GM19193 (cell line): ENCODE measurements around the gene TPST2.

ENCODE experiments used
- POLR2A ChIP-seq: IDR thresholded peaks from 4 replicates; pipeline ENCODE4 v1.6.1; 2011; ENCODE audit not compliant: insufficient read depth, insufficient read length; ENCODE audit errors: extremely low read depth

TPST2 gene

DNA sequence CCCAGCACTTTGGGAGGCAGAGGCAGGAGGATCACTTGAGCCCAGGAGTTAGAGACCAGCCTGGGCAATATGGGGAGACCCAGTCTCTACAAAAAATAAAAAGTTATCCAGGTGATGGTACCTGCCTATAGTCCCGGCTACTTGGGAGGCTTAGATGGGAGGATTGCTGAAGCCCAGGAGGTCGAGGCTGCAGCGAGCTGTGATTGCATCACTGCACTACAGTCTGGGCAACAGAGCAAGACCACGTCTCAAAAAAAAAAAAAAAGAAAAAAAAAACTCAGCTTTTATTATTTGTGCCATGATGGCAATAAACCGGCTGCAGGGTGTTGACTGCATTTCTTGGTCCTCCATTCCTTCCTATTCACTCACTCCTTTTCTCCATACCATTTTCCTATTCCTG, 44.1 kb downstream of the TPST2 start:
- TF ChIP-seq POLR2A = no peak

DNA sequence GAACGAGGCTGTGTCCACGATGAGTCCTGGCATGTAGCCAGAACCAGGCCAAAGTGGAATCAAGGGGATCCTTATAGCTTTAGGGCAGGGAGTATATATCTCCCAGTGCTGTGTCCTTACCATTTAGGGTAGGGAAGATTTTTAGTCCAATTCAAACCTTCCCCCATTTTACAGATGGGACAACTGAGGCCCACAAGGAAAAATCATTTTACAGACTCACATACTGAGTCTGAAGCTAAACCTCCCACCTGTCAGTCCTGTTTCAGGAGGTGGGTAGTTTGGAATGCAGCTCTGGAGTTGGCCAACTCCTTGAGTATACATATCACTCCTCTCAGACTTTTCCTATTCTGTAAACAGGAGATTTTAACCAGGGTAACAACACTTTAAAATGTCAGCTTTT, 44.5 kb downstream of the TPST2 start:
- TF ChIP-seq POLR2A = no peak

DNA sequence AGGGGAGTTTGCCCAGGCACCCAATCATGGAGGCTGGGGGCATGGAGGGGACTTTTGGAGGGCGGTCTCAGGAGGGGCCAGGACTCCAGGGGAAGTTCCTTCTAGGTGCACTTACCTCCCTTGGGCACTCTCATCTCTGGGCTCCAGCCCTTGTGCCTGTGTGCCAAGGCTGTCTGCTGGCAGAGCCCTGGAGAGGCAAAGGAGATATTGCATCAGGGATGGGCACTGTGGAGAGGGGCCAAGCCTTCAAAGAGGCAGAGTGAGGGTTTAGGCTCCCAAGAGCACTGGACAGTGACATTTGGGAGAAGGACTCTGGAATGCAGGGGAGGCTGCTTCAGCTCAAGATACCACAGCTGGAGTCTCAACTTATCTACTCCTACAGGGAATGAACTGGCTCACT, 45.4 kb downstream of the TPST2 start:
- no peak for TF ChIP-seq POLR2A

DNA sequence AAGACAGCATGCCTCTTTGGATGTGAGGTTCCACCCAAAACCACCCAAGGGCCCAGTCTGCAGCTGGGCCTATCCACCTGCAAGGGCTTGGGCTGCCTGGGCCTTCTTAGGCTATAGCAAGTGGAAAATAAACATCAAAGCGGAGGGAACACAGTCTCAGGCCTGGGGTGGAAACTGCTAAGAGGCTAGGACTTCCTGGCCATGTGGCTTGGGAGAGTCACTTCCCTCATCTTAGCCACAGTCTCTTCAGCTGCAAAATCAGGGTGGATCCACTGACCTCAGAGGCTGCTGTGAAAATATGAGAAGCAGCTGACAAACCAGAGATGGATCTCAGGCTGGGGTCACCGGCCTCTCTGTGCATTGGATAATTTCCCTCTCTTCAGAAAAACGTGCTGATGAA, 47.1 kb downstream of the TPST2 start:
- TF ChIP-seq POLR2A = no peak

DNA sequence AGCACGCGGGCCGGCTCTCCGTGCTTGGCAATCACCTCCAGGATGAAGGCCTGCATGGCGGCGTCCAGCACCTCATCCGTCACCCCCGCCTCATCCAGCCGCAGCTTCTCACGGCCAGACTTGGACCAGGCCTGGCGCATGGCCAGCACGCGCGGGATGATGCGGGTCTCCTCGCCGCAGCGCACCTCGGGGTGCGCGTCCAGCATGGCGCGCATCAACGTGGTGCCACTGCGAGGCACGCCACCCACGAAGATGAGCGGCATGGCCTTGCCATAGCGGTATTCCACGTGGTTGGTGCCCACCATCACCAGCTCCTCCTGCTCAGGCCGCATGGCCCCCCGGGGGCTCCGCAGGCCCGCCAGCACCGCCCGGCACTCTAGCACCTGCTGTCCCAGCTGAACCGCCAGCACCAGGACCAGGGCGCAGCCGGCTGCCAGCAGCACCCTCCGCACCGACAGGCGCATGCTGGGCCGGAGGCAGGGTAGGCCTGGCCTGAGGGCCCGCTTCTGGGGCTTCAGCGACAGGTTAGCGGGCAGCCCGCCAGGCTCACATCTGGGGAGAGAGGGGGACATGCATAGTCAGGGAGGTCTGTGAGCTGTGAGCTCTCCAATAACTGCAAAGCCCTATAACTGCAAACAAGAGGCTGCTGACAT, 48.6 kb downstream of the TPST2 start:
- no peak for TF ChIP-seq POLR2A

DNA sequence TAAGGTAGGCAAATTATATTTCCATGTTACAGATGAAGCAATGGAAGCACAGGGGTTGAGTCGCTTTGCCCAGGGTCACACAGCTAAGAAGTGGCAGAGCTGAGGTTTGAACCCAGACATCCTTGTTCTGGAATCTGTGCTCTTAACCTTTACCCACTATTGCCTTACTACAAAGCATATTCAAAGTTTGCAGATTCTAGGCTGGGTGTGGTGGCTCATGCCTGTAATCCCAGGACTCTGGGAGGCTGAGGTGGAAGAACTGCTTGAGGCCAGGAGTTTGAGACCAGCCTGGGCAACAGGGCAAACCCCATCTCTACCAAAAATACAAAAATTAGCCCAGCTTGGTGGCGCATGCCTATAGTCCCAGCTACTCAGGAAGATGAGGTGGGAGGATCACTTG, 49.8 kb downstream of the TPST2 start:
- no peak for TF ChIP-seq POLR2A

DNA sequence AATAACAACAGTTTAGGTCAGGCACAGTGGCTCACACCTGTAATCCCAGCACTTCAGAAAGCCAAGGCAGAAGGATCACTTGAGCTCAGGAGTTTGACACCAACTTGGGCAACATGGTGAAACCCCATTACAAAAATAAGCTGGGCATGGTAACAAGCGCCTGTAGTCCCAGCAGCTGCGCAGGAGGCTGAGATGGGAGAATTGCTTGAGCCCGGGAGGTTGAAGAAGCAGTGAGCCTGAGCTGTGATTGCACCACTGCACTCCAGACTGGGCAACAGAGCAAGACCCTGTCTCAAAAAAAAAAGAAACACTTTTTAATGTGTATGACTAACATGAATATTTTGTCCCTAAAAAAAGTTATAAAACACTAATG, 53.2 kb downstream of the TPST2 start:
- no peak for TF ChIP-seq POLR2A

DNA sequence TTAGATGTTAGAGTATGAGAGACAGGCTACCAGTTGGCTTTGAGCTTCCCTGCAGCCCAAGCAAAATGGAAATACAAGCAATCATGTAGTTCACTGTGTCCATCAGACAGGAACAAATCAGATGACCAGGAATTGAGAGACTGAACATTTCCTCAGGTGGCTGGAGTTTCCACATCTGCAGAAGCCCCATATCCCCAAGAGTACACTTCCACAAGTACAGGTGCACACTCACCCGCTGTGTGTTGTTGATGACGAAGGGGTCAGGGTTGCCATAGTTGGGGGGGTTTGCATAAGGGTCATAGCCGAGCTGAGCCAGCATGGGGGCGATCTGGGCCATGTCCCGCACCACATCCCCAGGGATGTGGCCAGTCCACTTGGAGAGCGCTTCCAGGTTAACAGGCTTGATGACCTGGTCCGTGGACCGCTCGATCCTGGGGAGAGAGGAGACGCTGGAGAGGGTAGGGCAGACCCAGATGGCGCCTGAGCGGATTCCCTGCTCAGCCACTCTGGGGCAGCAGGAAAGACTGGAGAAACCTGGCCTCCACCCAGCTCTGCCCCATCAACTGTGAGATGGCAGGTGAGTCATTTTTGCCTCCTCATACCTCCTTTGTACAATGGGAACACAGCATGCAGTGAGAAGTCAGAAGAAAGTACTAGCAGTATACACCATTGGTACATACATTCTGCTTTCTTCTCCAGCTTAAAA, 53.7 kb downstream of the TPST2 start:
- no peak for TF ChIP-seq POLR2A

DNA sequence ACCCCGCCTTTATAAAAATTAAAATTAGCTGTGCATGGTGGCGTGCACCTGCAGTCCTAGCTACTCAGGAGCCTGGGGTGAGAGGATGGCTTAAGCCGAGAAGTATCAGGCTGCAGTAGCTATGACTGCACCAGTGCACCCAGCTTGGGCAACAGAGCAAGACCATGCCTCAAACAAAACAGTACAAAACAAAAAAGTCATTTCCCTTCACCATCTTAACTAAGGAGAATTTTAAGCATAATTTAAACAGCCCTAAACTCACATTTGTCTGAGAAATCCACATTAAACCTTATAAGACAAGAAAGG, 54.4 kb downstream of the TPST2 start:
- no peak for TF ChIP-seq POLR2A

DNA sequence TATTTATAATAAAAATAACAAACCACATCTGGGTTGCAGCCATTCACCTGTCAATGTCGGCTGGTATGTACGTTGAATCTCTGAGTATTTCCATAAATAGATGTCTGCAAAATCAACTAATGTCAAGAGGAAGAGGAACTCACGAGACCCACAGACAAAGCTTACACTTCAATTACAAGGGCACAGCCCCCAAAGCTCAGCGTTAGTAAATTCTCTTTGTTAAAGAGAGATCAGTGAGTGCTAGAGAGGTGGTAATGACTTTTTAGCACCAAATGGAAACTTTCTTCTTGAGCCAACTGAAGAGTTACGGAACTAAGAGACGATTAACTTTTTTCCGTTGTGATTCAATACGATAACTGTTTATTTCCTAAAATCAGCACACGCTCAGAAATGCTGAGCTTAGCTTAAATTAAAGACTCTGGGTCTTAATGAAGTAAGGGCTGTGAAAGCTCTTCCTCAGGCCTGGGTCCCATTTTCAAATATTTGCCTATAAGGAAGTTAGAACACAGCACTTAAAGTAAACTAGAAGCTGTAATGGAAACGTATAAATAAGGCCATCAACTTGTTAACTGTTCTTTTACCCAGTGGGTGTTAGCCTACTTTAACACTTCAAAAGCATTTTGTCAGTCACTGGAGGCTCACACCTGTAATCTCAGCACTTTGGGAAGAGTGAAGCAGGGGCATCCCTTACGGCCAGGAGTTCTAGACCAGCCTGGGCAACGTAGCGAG, 54.9 kb downstream of the TPST2 start:
- no peak for TF ChIP-seq POLR2A

DNA sequence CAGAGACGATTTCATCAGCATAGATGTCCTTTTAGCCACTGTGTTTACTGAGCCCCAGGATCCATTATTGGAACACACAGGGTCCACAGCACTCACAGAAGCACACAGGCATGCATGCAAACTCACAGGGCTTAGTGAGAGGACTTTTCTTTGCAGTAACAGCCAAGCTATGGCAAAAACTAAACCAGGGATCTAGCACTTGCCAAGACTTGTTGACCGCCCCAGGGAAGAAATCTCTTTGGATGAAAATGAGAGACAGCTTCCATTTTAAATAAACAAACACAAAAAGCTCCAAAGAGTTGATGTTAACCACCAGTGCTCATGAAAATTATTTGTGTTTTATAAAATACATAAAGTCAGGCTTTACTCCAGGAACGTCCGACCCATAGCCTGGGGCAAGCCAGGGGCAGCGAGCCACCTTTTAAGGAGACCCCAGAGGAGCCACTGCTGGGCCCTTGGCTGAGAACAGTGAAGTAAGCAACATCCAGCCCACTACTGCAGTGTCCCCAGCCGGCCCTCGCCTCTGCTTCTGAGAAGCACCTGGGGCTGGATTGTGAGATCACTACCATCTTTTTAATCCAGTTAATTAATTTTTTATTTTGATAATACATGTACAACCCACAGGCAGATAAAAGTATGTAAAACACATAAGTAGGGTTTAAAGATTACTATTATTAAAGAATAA, 55.6 kb downstream of the TPST2 start:
- no peak for TF ChIP-seq POLR2A

DNA sequence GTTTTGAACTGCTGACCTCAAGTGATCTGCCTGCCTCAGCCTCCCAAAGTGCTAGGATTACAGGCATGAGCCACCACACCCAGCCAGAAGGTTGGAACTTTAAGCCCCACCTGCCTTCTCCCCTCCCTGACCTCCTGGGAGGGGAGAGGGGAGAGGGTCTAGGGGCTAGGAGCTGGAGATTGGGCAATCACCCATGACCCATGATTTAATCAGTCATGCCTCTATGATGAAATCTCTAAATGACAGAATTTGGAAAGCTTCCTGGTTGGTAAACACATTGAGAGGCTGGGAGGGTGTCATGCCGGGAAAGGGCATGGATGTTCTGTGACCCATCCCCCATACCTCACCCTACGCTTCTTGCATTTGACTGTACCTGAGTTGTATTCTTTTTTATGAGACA, 60.6 kb downstream of the TPST2 start:
- TF ChIP-seq POLR2A = no peak

DNA sequence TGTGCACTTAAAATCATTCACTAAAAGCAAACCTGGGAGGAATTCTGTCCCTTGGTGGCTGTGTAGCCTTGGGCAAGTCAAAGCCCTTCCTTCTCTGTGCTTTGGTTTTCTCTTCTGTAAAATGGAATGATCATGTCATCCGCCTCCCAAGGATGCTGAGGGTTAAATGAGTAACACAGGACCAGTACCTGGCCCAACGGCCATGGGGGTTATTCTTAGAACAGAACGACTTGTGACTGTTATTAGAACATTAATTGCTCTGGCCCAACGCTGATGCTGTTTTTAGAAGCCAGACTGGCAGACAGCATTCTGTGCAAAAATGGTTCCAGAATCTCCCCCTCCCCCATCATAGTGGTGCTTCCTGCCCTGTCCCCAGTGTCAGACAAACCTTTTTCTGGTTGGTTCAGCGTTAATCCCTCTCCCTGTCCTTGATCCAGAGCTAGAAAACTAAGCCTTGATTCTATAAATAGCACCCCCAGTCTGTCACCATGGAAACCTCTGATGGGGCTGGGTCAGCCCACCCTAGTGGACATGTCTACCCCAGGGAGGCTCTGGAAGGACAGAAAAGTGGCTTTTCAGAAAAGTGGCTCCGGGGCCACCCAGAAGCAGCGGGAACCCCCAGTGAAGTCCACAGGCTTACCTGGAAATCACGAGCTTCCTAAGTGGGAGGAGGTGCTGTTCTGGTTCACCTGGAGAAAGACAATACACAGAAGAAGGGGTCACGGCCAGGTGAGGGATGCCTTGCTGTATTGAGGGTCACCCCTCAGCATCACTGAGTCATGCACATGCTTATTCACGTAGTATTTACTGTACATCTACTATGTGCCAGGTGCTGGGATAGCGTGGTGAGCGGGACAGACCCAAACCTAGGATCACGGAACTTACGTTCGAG, 62.1 kb downstream of the TPST2 start:
- TF ChIP-seq POLR2A = no peak

DNA sequence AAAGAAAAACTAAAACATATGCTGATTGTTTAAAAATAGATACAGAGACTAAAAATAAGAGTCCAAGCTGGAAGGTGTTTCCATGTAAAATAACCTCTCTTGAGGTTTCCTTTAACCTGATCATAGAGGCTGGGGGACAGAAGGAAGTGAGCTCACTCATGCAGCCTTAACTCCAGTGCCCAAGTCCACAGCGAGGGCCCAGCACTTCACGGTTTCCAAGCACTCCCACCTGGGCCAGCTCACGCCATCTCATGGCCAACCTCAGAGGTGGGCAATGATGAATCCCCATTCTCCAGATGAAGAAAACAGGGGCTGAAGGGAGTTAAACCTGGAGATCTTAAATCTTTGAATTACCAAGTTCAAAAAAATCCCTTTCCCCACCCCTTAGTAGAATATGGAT, 62.8 kb downstream of the TPST2 start:
- no peak for TF ChIP-seq POLR2A
